ENCODE data around the gene BTBD9.
A peak's percentile ranks its signal among the peaks of the same experiment; 100 is the strongest.

BTBD9 gene

GRCh38 chr6:38639498-38640215 is at the start of gene BTBD9:
Gene BTBD9 (minus strand): TSS chr6:38639929.
- no peak for FAIRE-seq

- FAIRE-seq = no peak
Measured at GRCh38 chr6:38688579-38689087, 48.9 kb upstream of the BTBD9 start.

- FAIRE-seq = no peak
Measured at GRCh38 chr6:38687549-38687948, 47.8 kb upstream of the BTBD9 start.

- no peak for FAIRE-seq
Measured at GRCh38 chr6:38687043-38687353, 47.3 kb upstream of the BTBD9 start.

- peak; percentile 37 for FAIRE-seq
Measured at GRCh38 chr6:38686270-38687042, 46.7 kb upstream of the BTBD9 start.

- FAIRE-seq = no peak
Measured at GRCh38 chr6:38684904-38685303, 45.2 kb upstream of the BTBD9 start.

GRCh38 chr6:38684237-38684636 is 44.5 kb upstream of the BTBD9 start:
- no peak for FAIRE-seq

- FAIRE-seq = no peak
Measured at GRCh38 chr6:38681850-38682249, 42.1 kb upstream of the BTBD9 start.

- no peak for FAIRE-seq
Measured at GRCh38 chr6:38679668-38680067, 39.9 kb upstream of the BTBD9 start.

- FAIRE-seq = no peak
Measured at GRCh38 chr6:38678178-38678760, 38.5 kb upstream of the BTBD9 start.

- FAIRE-seq = no peak
Measured at GRCh38 chr6:38676974-38677544, 37.3 kb upstream of the BTBD9 start.

- FAIRE-seq = no peak
Measured at GRCh38 chr6:38676236-38676973, 36.7 kb upstream of the BTBD9 start.

GRCh38 chr6:38673397-38674165 is 33.9 kb upstream of the BTBD9 start:
- no peak for FAIRE-seq

GRCh38 chr6:38671885-38672467 is 32.2 kb upstream of the BTBD9 start:
- FAIRE-seq = peak; percentile 98

GRCh38 chr6:38658418-38659167 is 18.9 kb upstream of the BTBD9 start:
- FAIRE-seq = no peak

GRCh38 chr6:38656896-38657295 is 17.2 kb upstream of the BTBD9 start:
- FAIRE-seq = no peak

- no peak for FAIRE-seq
Measured at GRCh38 chr6:38654263-38654662, 14.5 kb upstream of the BTBD9 start.

- no peak for FAIRE-seq
Measured at GRCh38 chr6:38651121-38651784, 11.5 kb upstream of the BTBD9 start.

- no peak for FAIRE-seq
Measured at GRCh38 chr6:38650207-38650752, 10.6 kb upstream of the BTBD9 start.

GRCh38 chr6:38649744-38650143 is 10.0 kb upstream of the BTBD9 start:
- FAIRE-seq = no peak

Measured in G401.6 (cell line).